GM13977 (cell line): ENCODE results near the gene ZBTB46.

Experiments
- DNase-seq: peaks from one replicate; pipeline ENCODE4 v3.0.0; 2012; ENCODE audit warnings: low spot score
- CTCF ChIP-seq: IDR thresholded peaks from 2 replicates; pipeline ENCODE4 v1.5.1; 2012; ENCODE audit warnings: mild to moderate bottlenecking, control low read depth; ENCODE audit not compliant: insufficient read depth; ENCODE audit errors: extremely low read depth, missing control alignments
- in situ Hi-C: fragments of 300-500 bp; cut with MboI; formaldehyde crosslinking; loops from one replicate; pipeline ENCODE4 v1.12.0; 2022; ENCODE audit warnings: low sequenced_read_pairs, low pct_unique_long_range_greater_than_20kb, mixed read lengths, inconsistent platforms; ENCODE audit not compliant: unreplicated experiment

The ZBTB46 gene

GRCh38 chr20:63737695-63737944 is 93.4 kb downstream of the ZBTB46 start:
- TF ChIP-seq CTCF: no peak
- DNase-seq: no peak
- in situ Hi-C loops: no loop called here

- in situ Hi-C loops: no loop called here
- no peak for TF ChIP-seq CTCF
- peak; percentile 73 for DNase-seq
Observed at GRCh38 chr20:63736893-63737694, 94.0 kb downstream of the ZBTB46 start.

GRCh38 chr20:63735859-63736718 is 95.0 kb downstream of the ZBTB46 start, which contains the start of gene LIME1:
Gene LIME1, plus strand, starts transcription at chr20:63736664. Its CDS starts 886 bp downstream, at chr20:63737550.
- DNase-seq: peak; percentile 79
- in situ Hi-C loops: no loop called here
- no peak for TF ChIP-seq CTCF

- in situ Hi-C loops: no loop called here
- no peak for TF ChIP-seq CTCF
- no peak for DNase-seq
Observed at GRCh38 chr20:63734946-63735858, 95.9 kb downstream of the ZBTB46 start.

GRCh38 chr20:63734111-63734945 is 96.7 kb downstream of the ZBTB46 start:
- in situ Hi-C loops: no loop called here
- DNase-seq: no peak
- no peak for TF ChIP-seq CTCF
